GM21576 (cell line): ENCODE measurements around the gene FANCG.

Source experiments
- ATAC-seq: cut with Tn5 transposase; IDR thresholded peaks from one replicate; pipeline ENCODE4 v1.9.1; 2021; ENCODE audit warnings: mild to moderate bottlenecking, moderate library complexity; ENCODE audit not compliant: unreplicated experiment

The FANCG gene

GRCh38 chr9:35027374-35027773, 52.4 kb downstream of the FANCG start:
- ATAC-seq, result no peak

- no peak for ATAC-seq
These were observed 53.1 kb downstream of the FANCG start for GRCh38 chr9:35026671-35027070.
